ENCODE results near the gene RGSL1. TPM values are rescaled to one million over a fixed set of nuclear protein-coding genes. Genes with fewer than 3 reads are reported as not detected.
"Not testable (repeated sequence)": the region's sequence is repeated elsewhere in the genome, so short reads cannot be mapped to it uniquely, and the experiment has no call there.

Gene RGSL1
- total RNA-seq, 2 donors from 2014 or later: not detected

- H3K36me3 Mint-ChIP-seq (ENCODE audit: insufficient read depth in 2 of 2): no peaks in the 10 kb centered on the region
- H3K27me3 Mint-ChIP-seq (ENCODE audit: low read depth): peaks cover 6% of the 10 kb centered on the region
- DNase-seq (no peak), ATAC-seq (replicated peaks in 1 of 2) (no peak)
- no peak overlapping the region for H3K4me3 Mint-ChIP-seq
- peaks cover 36% of the 10 kb centered on the region for H3K4me1 Mint-ChIP-seq (ENCODE audit: low read depth)
- H3K9me3 Mint-ChIP-seq: no peaks in the 10 kb centered on the region
- H3K27ac Mint-ChIP-seq: no peak overlapping the region
These were observed 23.2 kb upstream of the RGSL1 start for GRCh38 chr1:182426442-182427430.

DNA sequence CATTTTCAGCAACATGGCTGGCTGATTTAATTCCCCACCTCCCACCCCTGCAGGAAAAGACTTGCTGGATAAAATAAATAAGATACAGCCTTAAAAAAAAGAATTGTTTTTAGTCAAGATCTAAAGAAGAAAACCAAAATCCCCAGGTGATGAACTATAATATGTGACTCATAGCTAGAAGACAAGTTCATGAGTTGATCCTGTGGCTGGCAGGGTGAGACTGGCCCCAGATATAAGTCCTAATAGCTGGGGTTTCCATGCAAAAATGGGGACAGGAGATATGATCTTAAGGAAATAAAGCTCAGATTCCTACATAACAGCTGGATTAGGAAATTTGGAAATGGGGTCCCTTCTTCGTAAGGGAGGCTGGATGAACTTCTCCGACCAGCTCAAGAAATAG is 21.9 kb upstream of the RGSL1 start:
- ATAC-seq (replicated peaks in 1 of 2): peak in 1 of 2 donors; percentile 26
- Mint-ChIP-seq H3K36me3 (ENCODE audit: insufficient read depth in 2 of 2) (no peaks in the 10 kb centered on the region), H3K27me3 (ENCODE audit: low read depth) (peaks cover 6% of the 10 kb centered on the region), H3K4me1 (ENCODE audit: low read depth) (peaks cover 36% of the 10 kb centered on the region), H3K27ac (no peak overlapping the region), H3K4me3 (no peak overlapping the region), H3K9me3 (no peaks in the 10 kb centered on the region)
- DNase-seq: no peak

DNA sequence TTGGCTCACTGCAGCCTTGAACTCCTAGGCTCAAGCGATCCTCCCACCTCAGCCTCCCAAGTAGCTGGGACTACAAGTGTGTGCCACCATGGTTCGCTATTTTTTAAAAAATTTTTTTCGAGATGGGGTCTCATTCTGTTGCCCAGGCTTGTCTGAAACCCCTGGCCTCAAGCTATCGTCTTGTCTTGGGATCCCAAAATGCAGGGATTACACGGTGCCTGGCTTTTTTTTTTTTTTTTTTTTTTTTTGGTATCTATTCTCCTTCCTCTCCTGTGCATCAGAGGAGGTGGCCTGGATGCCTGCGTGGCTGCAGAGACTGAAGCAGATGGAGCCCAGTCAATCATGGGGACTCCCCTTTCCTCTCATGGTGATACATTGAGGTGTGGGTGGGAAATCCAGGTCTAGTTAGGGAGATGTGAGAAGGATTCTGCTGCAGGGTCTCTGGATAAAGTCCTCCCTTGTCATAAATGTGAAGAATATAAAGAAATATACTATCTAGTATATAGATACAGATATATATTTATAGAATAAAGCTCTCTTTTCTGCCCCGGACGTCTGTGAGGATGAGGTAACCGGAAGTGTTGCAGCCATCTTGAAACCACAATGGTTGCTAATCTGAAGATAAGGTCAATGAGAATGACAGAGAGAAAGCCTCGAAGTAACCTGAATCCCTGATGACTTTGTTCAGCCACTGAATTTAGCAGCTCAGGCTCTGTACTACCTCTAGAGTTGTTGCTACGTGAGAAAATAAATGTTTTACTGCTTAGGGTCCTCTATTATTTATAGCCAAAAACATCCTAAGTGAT is 19.5 kb upstream of the RGSL1 start:
- DNase-seq (peak; percentile 57 to 59), ATAC-seq (replicated peaks in 1 of 2) (peak; percentile 88 to 91)
- Mint-ChIP-seq H3K27ac (no peak overlapping the region), H3K4me3 (peak overlapping the region; percentile 47 to 62), H3K36me3 (ENCODE audit: insufficient read depth in 2 of 2) (no peaks in the 10 kb centered on the region), H3K27me3 (ENCODE audit: low read depth) (no peaks in the 10 kb centered on the region), H3K4me1 (ENCODE audit: low read depth) (peaks cover 36% of the 10 kb centered on the region), H3K9me3 (no peaks in the 10 kb centered on the region)

DNA sequence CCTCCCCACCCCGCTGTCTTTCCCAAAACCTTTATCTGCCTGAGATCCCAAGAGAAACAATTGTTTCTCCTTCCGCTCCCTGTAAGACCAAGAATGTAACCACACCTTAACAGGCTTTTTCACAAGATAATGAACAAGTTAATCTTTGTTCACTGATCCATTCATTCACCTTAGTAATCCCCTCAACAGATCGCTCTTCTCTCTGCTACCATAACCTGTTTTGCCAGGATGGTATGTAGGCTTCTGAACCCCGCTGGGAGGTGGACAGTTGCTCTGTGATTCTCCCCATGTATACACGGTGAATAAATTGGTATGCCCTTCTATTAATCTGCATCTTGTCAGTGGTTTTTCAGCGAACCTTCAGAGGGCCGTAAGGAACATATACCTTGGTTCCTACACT is 18.7 kb upstream of the RGSL1 start:
- Mint-ChIP-seq H3K9me3 (no peaks in the 10 kb centered on the region), H3K4me3 (no peak overlapping the region), H3K36me3 (ENCODE audit: insufficient read depth in 2 of 2) (no peaks in the 10 kb centered on the region), H3K4me1 (ENCODE audit: low read depth) (peaks cover 36% of the 10 kb centered on the region), H3K27ac (no peak overlapping the region), H3K27me3 (ENCODE audit: low read depth) (no peaks in the 10 kb centered on the region)
- no peak for ATAC-seq (replicated peaks in 1 of 2)
- no peak for DNase-seq

GRCh38 chr1:182433580-182433979 is 16.4 kb upstream of the RGSL1 start:
- ATAC-seq (replicated peaks in 1 of 2) (no peak), DNase-seq (no peak)
- peaks cover 3 to 5% of the 10 kb centered on the region in 2 donors for H3K9me3 Mint-ChIP-seq
- H3K4me1 Mint-ChIP-seq (ENCODE audit: low read depth): peaks cover 20% of the 10 kb centered on the region
- H3K27ac Mint-ChIP-seq: no peak overlapping the region
- H3K27me3 Mint-ChIP-seq (ENCODE audit: low read depth): peaks cover 13% of the 10 kb centered on the region
- H3K36me3 Mint-ChIP-seq (ENCODE audit: insufficient read depth in 2 of 2): peaks cover 2 to 3% of the 10 kb centered on the region in 2 donors
- no peak overlapping the region for H3K4me3 Mint-ChIP-seq

DNA sequence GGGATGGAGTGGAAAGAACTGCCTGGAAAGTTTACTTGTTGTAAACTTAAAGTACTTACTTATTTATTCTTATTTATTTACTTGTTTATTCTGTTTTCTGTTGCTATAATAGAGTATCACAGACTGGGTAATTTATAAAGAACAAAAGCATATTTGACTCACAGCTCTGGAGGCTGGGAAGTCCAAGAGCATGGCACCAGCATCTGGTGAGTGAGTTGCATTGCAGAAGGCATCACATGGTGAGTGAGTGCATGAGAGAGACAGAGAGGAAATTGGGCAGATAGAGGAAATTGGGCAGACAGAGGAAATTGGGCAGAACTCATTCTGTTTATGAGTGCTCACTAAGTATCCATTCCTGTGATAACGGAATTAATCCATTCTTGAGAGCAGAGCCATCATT is 11.6 kb upstream of the RGSL1 start:
- Mint-ChIP-seq H3K4me3 (no peak overlapping the region), H3K9me3 (peaks cover 3 to 5% of the 10 kb centered on the region in 2 donors), H3K36me3 (ENCODE audit: insufficient read depth in 2 of 2) (peaks cover 2 to 3% of the 10 kb centered on the region in 2 donors), H3K27ac (no peak overlapping the region), H3K4me1 (ENCODE audit: low read depth) (no peaks in the 10 kb centered on the region), H3K27me3 (ENCODE audit: low read depth) (peaks cover 13% of the 10 kb centered on the region)
- DNase-seq (no peak), ATAC-seq (replicated peaks in 1 of 2) (no peak)

GRCh38 chr1:182441719-182442118 is 8.2 kb upstream of the RGSL1 start:
- peaks cover 2 to 3% of the 10 kb centered on the region in 2 donors for H3K36me3 Mint-ChIP-seq (ENCODE audit: insufficient read depth in 2 of 2)
- ATAC-seq (replicated peaks in 1 of 2) (peak; percentile 41 to 61), DNase-seq (no peak)
- no peak overlapping the region for H3K27ac Mint-ChIP-seq
- H3K4me1 Mint-ChIP-seq (ENCODE audit: low read depth): no peaks in the 10 kb centered on the region
- peaks cover 3 to 5% of the 10 kb centered on the region in 2 donors for H3K9me3 Mint-ChIP-seq
- H3K27me3 Mint-ChIP-seq (ENCODE audit: low read depth): peaks cover 13% of the 10 kb centered on the region
- no peak overlapping the region for H3K4me3 Mint-ChIP-seq

DNA sequence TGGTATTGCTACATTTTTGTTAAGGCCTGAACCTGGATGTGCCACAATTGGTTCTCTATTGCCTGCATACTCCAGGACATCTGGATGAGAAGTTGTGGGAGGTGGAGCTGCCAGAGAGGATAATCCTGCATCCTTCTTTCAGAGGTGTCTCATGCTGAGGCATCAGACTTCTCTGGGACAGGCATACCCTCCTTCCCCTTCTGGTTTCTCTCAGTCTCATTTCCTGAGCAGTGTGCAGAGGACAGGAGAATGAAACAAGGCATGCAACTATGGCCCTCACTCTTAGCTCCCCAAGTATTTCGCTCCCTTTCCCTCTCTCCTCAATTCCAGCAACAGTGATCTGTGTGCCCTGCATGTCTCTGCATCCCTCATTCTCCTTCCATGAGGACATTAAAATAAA is 7.6 kb upstream of the RGSL1 start:
- Mint-ChIP-seq H3K36me3 (ENCODE audit: insufficient read depth in 2 of 2) (peaks cover 2 to 3% of the 10 kb centered on the region in 2 donors), H3K9me3 (peaks cover 3 to 5% of the 10 kb centered on the region in 2 donors), H3K27ac (no peak overlapping the region), H3K4me3 (no peak overlapping the region), H3K4me1 (ENCODE audit: low read depth) (no peaks in the 10 kb centered on the region), H3K27me3 (ENCODE audit: low read depth) (peaks cover 11% of the 10 kb centered on the region)
- ATAC-seq (replicated peaks in 1 of 2): no peak
- DNase-seq: no peak

DNA sequence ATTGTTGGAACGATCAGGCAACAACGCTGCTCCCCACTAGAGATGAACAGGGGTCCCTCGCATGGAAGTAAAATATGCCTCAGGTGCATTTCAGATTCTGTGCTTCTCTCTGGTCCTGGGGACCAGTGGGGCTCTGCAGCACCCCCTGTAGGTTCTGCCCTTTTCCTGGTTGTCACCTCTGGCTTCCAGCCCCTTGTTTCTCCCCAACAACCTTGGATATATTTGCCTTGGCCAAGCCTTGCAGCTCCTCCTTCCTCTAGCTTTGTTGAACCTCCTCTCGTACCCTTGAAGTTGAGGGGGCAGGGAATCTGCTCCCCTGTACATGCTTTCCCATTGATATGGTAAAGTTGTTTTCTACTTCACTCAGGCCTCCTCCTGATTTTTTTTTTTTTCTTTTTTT is 5.4 kb upstream of the RGSL1 start:
- no peaks in the 10 kb centered on the region for H3K4me1 Mint-ChIP-seq (ENCODE audit: low read depth)
- ATAC-seq (replicated peaks in 1 of 2) (no peak), DNase-seq (no peak)
- no peaks in the 10 kb centered on the region for H3K27me3 Mint-ChIP-seq (ENCODE audit: low read depth)
- H3K27ac Mint-ChIP-seq: no peak overlapping the region
- no peak overlapping the region for H3K4me3 Mint-ChIP-seq
- no peaks in the 10 kb centered on the region for H3K9me3 Mint-ChIP-seq
- H3K36me3 Mint-ChIP-seq (ENCODE audit: insufficient read depth in 2 of 2): no peaks in the 10 kb centered on the region

DNA sequence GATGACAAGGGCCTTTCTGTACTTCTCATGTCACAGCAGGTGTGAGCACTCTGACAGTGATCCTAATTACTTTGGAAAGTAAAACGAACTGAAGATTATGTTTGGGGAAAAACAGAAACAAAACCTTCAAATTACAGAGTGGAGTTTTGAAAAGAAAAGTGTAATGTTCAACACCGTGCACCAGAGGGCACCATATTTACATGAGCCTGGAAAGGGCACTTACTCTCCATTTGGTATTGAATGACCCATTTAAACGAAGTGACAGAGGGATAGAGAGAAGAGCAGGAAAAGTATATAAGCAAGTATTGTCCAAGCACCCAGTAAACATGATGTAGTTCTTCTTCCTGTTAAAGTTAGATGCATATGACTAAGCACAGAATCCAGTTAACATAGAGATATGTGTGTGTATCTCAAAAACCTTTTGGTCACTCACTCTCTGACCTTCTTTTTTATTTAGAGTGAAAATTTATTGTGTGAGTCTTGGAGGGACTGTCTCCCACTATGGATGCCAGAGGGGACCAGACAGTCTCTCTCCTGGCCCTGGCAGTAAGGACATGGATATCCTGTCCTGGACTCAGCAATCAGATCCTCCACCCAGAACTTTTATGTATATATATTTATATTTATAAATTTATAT is 3.8 kb upstream of the RGSL1 start:
- Mint-ChIP-seq H3K4me3 (no peak overlapping the region), H3K27me3 (ENCODE audit: low read depth) (no peaks in the 10 kb centered on the region), H3K4me1 (ENCODE audit: low read depth) (no peaks in the 10 kb centered on the region), H3K27ac (no peak overlapping the region), H3K9me3 (no peaks in the 10 kb centered on the region), H3K36me3 (ENCODE audit: insufficient read depth in 2 of 2) (no peaks in the 10 kb centered on the region)
- ATAC-seq (replicated peaks in 1 of 2) (peak; percentile 53 to 54), DNase-seq (peak; percentile 20 to 43)

DNA sequence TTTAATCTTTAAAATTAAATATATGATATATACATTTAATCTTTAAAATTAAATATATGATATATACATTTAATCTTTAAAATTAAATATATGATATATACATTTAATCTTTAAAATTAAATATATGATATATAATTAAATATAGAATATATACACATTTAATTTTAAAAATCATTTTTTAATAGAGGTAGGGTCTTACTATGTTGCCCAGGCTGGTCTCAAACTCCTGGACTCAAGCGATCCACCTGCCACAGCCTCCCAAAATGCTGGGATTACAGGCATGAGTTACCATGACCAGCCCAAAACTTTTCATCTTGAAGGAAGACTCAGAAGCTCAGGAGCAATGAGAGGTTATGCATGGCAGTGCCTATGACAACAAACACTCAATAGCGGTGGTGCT is 2.8 kb upstream of the RGSL1 start:
- DNase-seq; ATAC-seq (replicated peaks in 1 of 2); H3K27ac Mint-ChIP-seq; H3K36me3 Mint-ChIP-seq (ENCODE audit: insufficient read depth in 2 of 2); H3K4me3 Mint-ChIP-seq; H3K4me1 Mint-ChIP-seq (ENCODE audit: low read depth); H3K27me3 Mint-ChIP-seq (ENCODE audit: low read depth); H3K9me3 Mint-ChIP-seq: not testable (repeated sequence)

DNA sequence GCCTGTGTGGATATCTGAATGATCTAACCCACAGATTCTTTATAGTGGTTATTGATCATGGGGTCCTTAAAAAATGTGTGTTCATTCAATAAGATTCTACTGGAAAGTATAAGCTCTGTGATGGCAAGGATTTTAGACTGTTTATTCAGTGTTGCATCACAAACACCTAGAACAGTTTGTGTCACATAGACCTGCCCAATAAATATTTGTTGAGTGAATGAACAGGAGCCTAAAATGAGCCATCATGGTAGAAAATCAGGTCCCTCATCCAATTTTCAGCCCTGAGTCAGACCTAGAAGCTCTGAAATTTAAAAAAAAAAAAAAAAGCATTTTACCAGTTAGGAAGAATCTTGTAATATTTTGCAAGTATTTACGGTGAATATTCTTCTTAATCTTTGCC is 2.3 kb upstream of the RGSL1 start:
- no peak for ATAC-seq (replicated peaks in 1 of 2)
- no peak overlapping the region for H3K4me3 Mint-ChIP-seq
- no peaks in the 10 kb centered on the region for H3K4me1 Mint-ChIP-seq (ENCODE audit: low read depth)
- no peaks in the 10 kb centered on the region for H3K36me3 Mint-ChIP-seq (ENCODE audit: insufficient read depth in 2 of 2)
- no peak overlapping the region for H3K27ac Mint-ChIP-seq
- no peaks in the 10 kb centered on the region for H3K27me3 Mint-ChIP-seq (ENCODE audit: low read depth)
- DNase-seq: no peak
- no peaks in the 10 kb centered on the region for H3K9me3 Mint-ChIP-seq

- no peaks in the 10 kb centered on the region for H3K36me3 Mint-ChIP-seq (ENCODE audit: insufficient read depth in 2 of 2)
- H3K4me1 Mint-ChIP-seq (ENCODE audit: low read depth): no peaks in the 10 kb centered on the region
- peaks cover 13% of the 10 kb centered on the region for H3K27me3 Mint-ChIP-seq (ENCODE audit: low read depth)
- DNase-seq (no peak), ATAC-seq (replicated peaks in 1 of 2) (no peak)
- H3K4me3 Mint-ChIP-seq: no peak overlapping the region
- H3K27ac Mint-ChIP-seq: no peak overlapping the region
- H3K9me3 Mint-ChIP-seq: no peaks in the 10 kb centered on the region
These were observed 3.7 kb downstream of the RGSL1 start for GRCh38 chr1:182453631-182454030.
